Measurements from ENCODE around the gene ZNF444. TPM values are rescaled to one million over a fixed set of nuclear protein-coding genes. Genes with fewer than 3 reads are reported as not detected.
"Not testable (repeated sequence)": the region's sequence is repeated elsewhere in the genome, so short reads cannot be mapped to it uniquely, and the experiment has no call there.

The ZNF444 gene
- total and polyA plus RNA-seq, 2 donors (not counting 3 experiments of a cell fraction or from before 2014, with no cell fraction given), result 37.2 to 41.7 TPM

- POLR2A ChIA-PET, result no interaction called here
- no peak for FAIRE-seq
- intact Hi-C loops (cut with micrococcal nuclease), result no loop called here
Measured at GRCh38 chr19:56097776-56098175, 43.3 kb upstream of the ZNF444 start.

GRCh38 chr19:56098237-56098636 is 42.9 kb upstream of the ZNF444 start:
- peaks cover 15% of the 10 kb centered on the region for H3K79me2 ChIP-seq (ENCODE audit: control insufficient read depth, insufficient read depth, low read length)
- H3K9me1 ChIP-seq (replicated peaks; ENCODE audit: control insufficient read depth, extremely low read depth, insufficient read depth, low read length); H3K27me3 ChIP-seq (ENCODE audit: control insufficient read depth in 2 of 2, insufficient read depth in 2 of 2, low read length in 2 of 2); BruUV-seq (replicated peaks); FAIRE-seq; intact Hi-C loops (cut with micrococcal nuclease); H3K4me1 ChIP-seq (ENCODE audit: control insufficient read depth, extremely low read depth, insufficient read depth, low read length); H4K20me1 ChIP-seq (replicated peaks; ENCODE audit: control insufficient read depth, extremely low read depth, insufficient read depth, low read length); H3K9ac ChIP-seq (replicated peaks; ENCODE audit: extremely low read depth, insufficient read depth, low read length); H3K9me3 ChIP-seq (replicated peaks; ENCODE audit: control insufficient read depth, insufficient read depth, low read length); dilution Hi-C loops (cut with MboI; ENCODE audit: extremely low pct_ligation_motif_present, low sequenced_read_pairs); H3K4me2 ChIP-seq (ENCODE audit: insufficient read depth, low read length); H3K4me3 ChIP-seq (replicated peaks in 1 of 3; ENCODE audit: insufficient read depth in 1 of 3, low read depth in 1 of 3, low read length in 3 of 3); H3K27ac ChIP-seq (ENCODE audit: insufficient read depth, low read depth, low read length); H3K36me3 ChIP-seq (ENCODE audit: control insufficient read depth in 2 of 2, extremely low read depth in 1 of 2, insufficient read depth in 2 of 2, low read length in 2 of 2); H2AFZ ChIP-seq (ENCODE audit: low read depth, low read length); DNase-seq (ENCODE audit: low read depth, low spot score); CTCF ChIA-PET; POLR2A ChIA-PET: not testable (repeated sequence)

More at GRCh38 chr19:56097776-56098175, 43.3 kb upstream of the ZNF444 start:
- Histone ChIP-seq H3K27ac (ENCODE audit: insufficient read depth, low read depth, low read length) (no peak overlapping the region), H3K9me1 (replicated peaks; ENCODE audit: control insufficient read depth, extremely low read depth, insufficient read depth, low read length) (no peaks in the 10 kb centered on the region), H3K4me2 (ENCODE audit: insufficient read depth, low read length) (no peak overlapping the region), H2AFZ (ENCODE audit: low read depth, low read length) (no peak overlapping the region), H3K4me3 (replicated peaks in 1 of 3; ENCODE audit: insufficient read depth in 1 of 3, low read depth in 1 of 3, low read length in 3 of 3) (no peak overlapping the region), H3K79me2 (ENCODE audit: control insufficient read depth, insufficient read depth, low read length) (peaks cover 16% of the 10 kb centered on the region), H3K9me3 (replicated peaks; ENCODE audit: control insufficient read depth, insufficient read depth, low read length) (no peaks in the 10 kb centered on the region), H3K9ac (replicated peaks; ENCODE audit: extremely low read depth, insufficient read depth, low read length) (no peak overlapping the region), H4K20me1 (replicated peaks; ENCODE audit: control insufficient read depth, extremely low read depth, insufficient read depth, low read length) (no peaks in the 10 kb centered on the region), H3K36me3 (ENCODE audit: control insufficient read depth in 2 of 2, extremely low read depth in 1 of 2, insufficient read depth in 2 of 2, low read length in 2 of 2) (peaks cover 0 to 10% of the 10 kb centered on the region in 2 experiments), H3K27me3 (ENCODE audit: control insufficient read depth in 2 of 2, insufficient read depth in 2 of 2, low read length in 2 of 2) (no peaks in the 10 kb centered on the region), H3K4me1 (ENCODE audit: control insufficient read depth, extremely low read depth, insufficient read depth, low read length) (no peaks in the 10 kb centered on the region)
- dilution Hi-C loops (cut with MboI; ENCODE audit: extremely low pct_ligation_motif_present, low sequenced_read_pairs), result no loop called here
- CTCF ChIA-PET, result no interaction called here
- no TSS peak for BruUV-seq (replicated peaks)
- no peak for DNase-seq (ENCODE audit: low read depth, low spot score)
- no peak for TF ChIP-seq GATA2 (IDR thresholded peaks at IDR 0.05; ENCODE audit: insufficient read depth, insufficient read length, low read depth, low read length)
- no peak for TF ChIP-seq POLR2AphosphoS5 (IDR thresholded peaks at IDR 0.05; ENCODE audit: insufficient read depth, low read depth, low read length)
- TF ChIP-seq FOS (IDR thresholded peaks at IDR 0.05; ENCODE audit: borderline replicate concordance, insufficient read depth, low read length), result no peak
- no peak for TF ChIP-seq JUN (IDR thresholded peaks at IDR 0.05; ENCODE audit: borderline replicate concordance, insufficient read depth, insufficient read length, low read depth)
- TF ChIP-seq POLR2A (IDR thresholded peaks at IDR 0.05; ENCODE audit: low read depth, low read length), result no peak
- no peak for TF ChIP-seq CTCF (IDR thresholded peaks at IDR 0.05; ENCODE audit: extremely low read depth in 1 of 2, insufficient read depth in 1 of 2, low read depth in 1 of 2, low read length in 2 of 2)

All from endothelial cell of umbilical vein (primary cell).